ENCODE measurements around the gene KRTAP5-1.
"Not testable (repeated sequence)": the region's sequence is repeated elsewhere in the genome, so short reads cannot be mapped to it uniquely, and the experiment has no call there.

KRTAP5-1 gene

GRCh38 chr11:1600626-1601025, 15.5 kb upstream of the KRTAP5-1 start:
- DNase-seq = no peak

GRCh38 chr11:1598816-1599215, 13.7 kb upstream of the KRTAP5-1 start:
- DNase-seq = peak; percentile 11

- not testable (repeated sequence) for DNase-seq
These were observed 13.3 kb upstream of the KRTAP5-1 start for GRCh38 chr11:1598406-1598805.

GRCh38 chr11:1597994-1598380, 12.9 kb upstream of the KRTAP5-1 start, which contains the start of gene KRTAP5-2:
KRTAP5-2 (minus strand) TSS chr11:1598294; CDS start chr11:1598250, 44 bp downstream.
- no peak for DNase-seq

- DNase-seq = no peak
These were observed 12.4 kb upstream of the KRTAP5-1 start for GRCh38 chr11:1597331-1597993.

GRCh38 chr11:1596576-1597121, 11.6 kb upstream of the KRTAP5-1 start:
- not testable (repeated sequence) for DNase-seq

GRCh38 chr11:1595994-1596575, 11.0 kb upstream of the KRTAP5-1 start:
- not testable (repeated sequence) for DNase-seq

GRCh38 chr11:1592628-1593027, 7.5 kb upstream of the KRTAP5-1 start:
- no peak for DNase-seq

- DNase-seq = no peak
These were observed 4.9 kb upstream of the KRTAP5-1 start for GRCh38 chr11:1589996-1590395.

- not testable (repeated sequence) for DNase-seq
These were observed 4.3 kb upstream of the KRTAP5-1 start for GRCh38 chr11:1589191-1589963.

- DNase-seq = no peak
These were observed 1.6 kb upstream of the KRTAP5-1 start for GRCh38 chr11:1586699-1587098.

GRCh38 chr11:1582909-1583308, 2.2 kb downstream of the KRTAP5-1 start:
- not testable (repeated sequence) for DNase-seq

GRCh38 chr11:1581976-1582375, 3.1 kb downstream of the KRTAP5-1 start:
- DNase-seq = no peak

GRCh38 chr11:1576825-1577224, 8.3 kb downstream of the KRTAP5-1 start:
- DNase-seq = no peak

GRCh38 chr11:1575756-1576155, 9.3 kb downstream of the KRTAP5-1 start:
- DNase-seq = not testable (repeated sequence)

GRCh38 chr11:1574933-1575242, 10.2 kb downstream of the KRTAP5-1 start:
- no peak for DNase-seq

GRCh38 chr11:1574238-1574932, 10.7 kb downstream of the KRTAP5-1 start:
- DNase-seq = peak; percentile 28

GRCh38 chr11:1573903-1574237, 11.2 kb downstream of the KRTAP5-1 start:
- no peak for DNase-seq

- DNase-seq = no peak
These were observed 11.8 kb downstream of the KRTAP5-1 start for GRCh38 chr11:1573077-1573902.

GRCh38 chr11:1572197-1573076, 12.6 kb downstream of the KRTAP5-1 start, which contains the start of gene DUSP8:
DUSP8 (minus strand) TSS chr11:1572271; CDS start chr11:1565826, 6,445 bp downstream.
- DNase-seq = peak; percentile 85

GRCh38 chr11:1571760-1572196, 13.3 kb downstream of the KRTAP5-1 start:
- no peak for DNase-seq

All from fibroblast of skin of right biceps (primary cell).